Parathyroid adenoma (tissue), 2 donors: ENCODE data around the gene TIMM10.

Source experiments
- H2AFZ ChIP-seq: fragments of 300-600 bp; sonication (generic); one replicate; pipeline ENCODE4 v1.7.0; 2017; ENCODE audit warnings: antibody characterized with exemption, mild to moderate bottlenecking
- H3K27ac ChIP-seq: fragments of 300-600 bp; sonication (generic); one replicate; pipeline ENCODE4 v1.7.0; 2017
- H3K27me3 ChIP-seq: fragments of 300-600 bp; sonication (generic); one replicate; pipeline ENCODE4 v1.7.0; 2017; ENCODE audit warnings: low read length; ENCODE audit not compliant: control insufficient read depth, insufficient read depth
- H3K36me3 ChIP-seq: fragments of 300-600 bp; sonication (generic); one replicate; pipeline ENCODE4 v1.7.0; 2017; ENCODE audit warnings: low read length; ENCODE audit not compliant: control insufficient read depth, insufficient read depth
- H3K4me1 ChIP-seq: fragments of 300-600 bp; sonication (generic); one replicate; pipeline ENCODE4 v1.7.0; 2017; ENCODE audit warnings: control low read depth
- H3K4me2 ChIP-seq: fragments of 300-600 bp; sonication (generic); one replicate; pipeline ENCODE4 v1.7.0; 2017; ENCODE audit warnings: low read length
- H3K4me3 ChIP-seq: fragments of 300-600 bp; sonication (generic); one replicate; pipeline ENCODE4 v1.7.0; 2017; ENCODE audit warnings: low read depth, low read length
- H3K79me2 ChIP-seq: fragments of 300-600 bp; sonication (generic); one replicate; pipeline ENCODE4 v1.7.0; 2017; ENCODE audit warnings: control low read depth
- H3K9ac ChIP-seq: fragments of 300-600 bp; sonication (generic); one replicate; pipeline ENCODE4 v1.7.0; 2017; ENCODE audit warnings: mild to moderate bottlenecking
- H3K9me3 ChIP-seq: fragments of 300-600 bp; sonication (generic); one replicate; pipeline ENCODE4 v1.7.0; 2017; ENCODE audit warnings: low read length; ENCODE audit not compliant: control insufficient read depth
- CTCF ChIP-seq: fragments of 300-600 bp; sonication (generic); IDR thresholded peaks from one replicate; pipeline ENCODE4 v1.7.0; 2017; ENCODE audit warnings: antibody characterized with exemption, mild to moderate bottlenecking
- donor health status: primary hyperparathyroidism.

Gene TIMM10

GRCh38 chr11:57530596-57531507, at the start of gene TIMM10:
TIMM10 (minus strand) TSS chr11:57530754; CDS start chr11:57530189, 565 bp downstream.
- H2AFZ ChIP-seq, result peak within 1 kb of the TSS; percentile 84
- H3K27ac ChIP-seq, result peak within 1 kb of the TSS; percentile 61
- peak within 1 kb of the TSS; percentile 46 for H3K9ac ChIP-seq
- H3K4me2 ChIP-seq, result peak within 1 kb of the TSS; percentile 88
- no peaks in the 10 kb centered on the region for H3K36me3 ChIP-seq
- peak within 1 kb of the TSS; percentile 87 for H3K4me3 ChIP-seq
- H3K27me3 ChIP-seq, result no peaks in the 10 kb centered on the region
- no peaks in the 10 kb centered on the region for H3K9me3 ChIP-seq
- H3K79me2 ChIP-seq, result peaks cover 3% of the 10 kb centered on the region
- TF ChIP-seq CTCF, result no peak
- peaks cover 4% of the 10 kb centered on the region for H3K4me1 ChIP-seq

- Histone ChIP-seq H3K79me2 (no peaks in the 10 kb centered on the region), H3K4me2 (no peak overlapping the region), H3K27me3 (no peaks in the 10 kb centered on the region), H3K4me3 (no peak overlapping the region), H3K9me3 (no peaks in the 10 kb centered on the region), H3K27ac (no peak overlapping the region), H3K4me1 (no peaks in the 10 kb centered on the region), H3K36me3 (no peaks in the 10 kb centered on the region), H3K9ac (no peak overlapping the region), H2AFZ (no peak overlapping the region)
- TF ChIP-seq CTCF, result no peak
These were observed 43.5 kb upstream of the TIMM10 start for GRCh38 chr11:57574061-57574460.

GRCh38 chr11:57571606-57572005, 41.1 kb upstream of the TIMM10 start:
- H3K9me3 ChIP-seq, result no peaks in the 10 kb centered on the region
- no peaks in the 10 kb centered on the region for H3K27me3 ChIP-seq
- no peak overlapping the region for H3K4me3 ChIP-seq
- H3K79me2 ChIP-seq, result no peaks in the 10 kb centered on the region
- no peak for TF ChIP-seq CTCF
- H3K9ac ChIP-seq, result no peak overlapping the region
- no peaks in the 10 kb centered on the region for H3K4me1 ChIP-seq
- no peak overlapping the region for H2AFZ ChIP-seq
- H3K27ac ChIP-seq, result no peak overlapping the region
- no peaks in the 10 kb centered on the region for H3K36me3 ChIP-seq
- H3K4me2 ChIP-seq, result no peak overlapping the region

DNA sequence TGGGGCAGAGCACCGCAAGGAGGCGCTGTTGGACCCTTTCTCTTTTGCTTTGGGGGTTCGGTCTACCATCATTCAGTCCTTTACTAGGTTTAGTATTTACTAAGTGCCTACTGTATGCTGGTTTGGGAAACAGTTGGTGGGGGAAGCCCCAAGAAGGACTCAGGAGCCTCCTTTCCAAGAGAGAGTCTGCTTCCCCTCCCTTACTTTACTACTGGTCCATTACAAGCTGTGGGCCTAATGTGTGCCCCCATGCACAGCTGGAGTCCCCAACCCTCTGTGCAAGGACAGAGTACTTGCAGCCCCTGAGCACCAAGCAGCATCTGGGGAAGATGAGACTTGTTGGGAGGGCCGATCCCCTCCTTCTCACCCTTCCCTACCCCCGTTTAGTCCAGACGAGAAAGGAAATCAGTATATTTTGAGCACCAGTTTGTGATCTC, 37.8 kb upstream of the TIMM10 start:
- peak overlapping the region; percentile 69 for H3K4me2 ChIP-seq

More for the DNA sequence above, 37.8 kb upstream of the TIMM10 start:
- Histone ChIP-seq H3K27ac (peak overlapping the region; percentile 3), H2AFZ (peak overlapping the region; percentile 85), H3K79me2 (no peaks in the 10 kb centered on the region), H3K36me3 (no peaks in the 10 kb centered on the region), H3K4me1 (no peaks in the 10 kb centered on the region), H3K4me3 (peak overlapping the region; percentile 66), H3K9me3 (no peaks in the 10 kb centered on the region), H3K27me3 (no peaks in the 10 kb centered on the region), H3K9ac (no peak overlapping the region)
- TF ChIP-seq CTCF, result peak; percentile 77
